HG03460 (cell line): ENCODE measurements around the gene RREB1.
"Not testable (repeated sequence)": the region's sequence is repeated elsewhere in the genome, so short reads cannot be mapped to it uniquely, and the experiment has no call there.

Experiments
- ATAC-seq: cut with Tn5 transposase; IDR thresholded peaks from one replicate; pipeline ENCODE4 v1.9.1; 2021; ENCODE audit not compliant: unreplicated experiment

The RREB1 gene

DNA sequence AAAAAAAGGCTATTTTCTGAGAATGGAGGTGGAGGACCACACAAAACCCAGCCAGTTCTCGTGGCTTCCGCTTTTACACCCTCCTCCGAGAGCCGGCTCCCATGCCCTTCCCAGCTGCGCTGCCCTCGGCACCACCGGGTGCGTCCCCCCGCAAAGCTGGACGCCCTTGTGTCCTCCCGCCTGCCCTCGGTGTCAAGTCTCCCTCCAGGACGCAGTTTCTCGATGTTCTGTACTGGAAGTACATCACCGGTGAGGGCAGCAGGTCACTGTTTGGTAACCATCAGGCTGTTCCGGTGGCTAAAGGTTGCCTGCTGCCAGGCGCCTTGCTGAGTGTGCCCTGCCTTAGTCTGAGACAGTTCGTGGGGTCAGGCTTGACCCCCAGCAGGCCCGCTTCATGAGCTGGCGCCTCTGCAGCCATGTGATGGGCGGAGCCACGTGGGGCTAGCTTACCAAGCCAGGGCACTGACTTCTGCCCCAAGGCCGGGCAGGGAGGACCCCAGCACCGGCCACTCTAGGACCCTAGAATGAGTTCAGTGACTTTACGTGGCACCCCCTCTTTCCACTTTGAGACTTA lies 34.6 kb downstream of the RREB1 start:
- no peak for ATAC-seq

DNA sequence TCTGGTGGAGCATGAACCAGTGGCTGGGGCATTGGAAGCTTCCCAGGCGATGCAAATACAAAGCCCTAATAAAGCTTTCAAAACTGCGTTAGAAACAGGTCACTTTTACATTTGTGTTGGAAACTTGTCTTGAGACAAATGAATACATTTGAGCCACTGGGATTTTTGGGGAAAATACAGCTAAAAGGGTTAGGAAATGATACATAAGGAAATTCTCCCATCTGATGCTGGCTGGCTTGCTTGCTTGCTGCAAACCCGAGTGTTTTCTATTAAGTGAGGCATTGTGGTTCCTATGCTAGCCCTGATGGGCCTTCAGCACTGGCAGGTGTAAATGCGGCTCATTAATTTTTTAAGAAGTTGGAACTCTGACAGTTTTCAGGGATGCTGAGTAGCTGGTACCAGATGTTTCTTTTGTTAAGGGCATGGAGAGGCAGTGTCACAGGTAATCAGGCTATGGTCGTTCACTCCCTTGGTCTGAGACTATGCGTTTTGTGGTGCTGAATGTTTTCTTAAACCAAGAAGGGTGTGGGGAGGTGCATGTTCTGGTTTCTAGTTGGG lies 35.2 kb downstream of the RREB1 start:
- no peak for ATAC-seq

GRCh38 chr6:7143476-7143974 lies 35.8 kb downstream of the RREB1 start:
- ATAC-seq: no peak

DNA sequence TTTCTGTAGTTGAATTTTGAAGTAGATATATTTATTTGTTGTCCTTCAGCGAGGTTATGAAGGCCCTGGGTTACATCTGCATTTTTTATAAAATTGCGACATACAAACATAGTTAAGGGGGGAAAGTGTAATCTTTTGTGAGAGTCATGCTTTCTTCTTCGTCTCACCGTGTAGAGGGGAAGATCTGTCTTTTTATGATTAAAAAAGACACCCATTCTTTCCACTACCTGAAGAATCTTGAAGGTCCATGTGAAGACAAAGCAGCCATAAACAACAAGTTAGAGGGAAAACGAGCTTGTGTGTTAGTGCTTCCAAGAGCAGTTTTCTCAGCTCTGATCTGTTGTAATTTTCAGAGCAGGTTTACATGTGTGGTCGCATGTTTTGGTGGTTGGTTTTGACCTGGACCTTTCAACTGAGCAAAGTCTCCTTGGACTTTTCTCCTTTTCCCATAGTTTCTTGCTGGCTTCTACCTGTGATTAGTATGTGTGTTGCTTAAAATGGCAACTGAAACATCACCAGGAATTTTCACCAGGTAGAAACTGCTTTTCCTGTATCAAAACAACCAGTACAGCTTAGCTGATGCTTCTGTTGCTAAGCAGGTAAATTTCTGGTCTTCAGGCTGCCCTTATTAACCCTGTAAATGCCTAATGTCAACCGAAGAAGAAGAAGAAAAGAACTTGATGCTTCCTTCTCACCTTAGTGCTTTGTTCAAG lies 37.3 kb downstream of the RREB1 start:
- no peak for ATAC-seq

DNA sequence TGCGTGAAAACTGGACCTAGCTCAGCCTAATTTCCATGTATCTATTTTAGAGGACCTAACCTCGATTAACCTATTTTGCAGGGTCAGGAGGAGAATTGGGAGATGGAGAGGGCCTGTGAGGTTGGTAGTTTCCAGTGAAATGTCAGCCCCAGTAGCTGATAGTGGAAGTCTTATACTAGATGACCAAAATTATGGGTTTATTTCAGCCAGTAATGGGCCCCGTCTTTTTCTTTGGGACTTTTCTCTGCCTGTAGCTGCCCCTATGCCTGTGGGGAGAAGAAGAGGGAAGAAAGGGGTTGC lies 37.8 kb downstream of the RREB1 start:
- no peak for ATAC-seq

- peak; percentile 53 for ATAC-seq
These were observed 38.4 kb downstream of the RREB1 start for GRCh38 chr6:7145885-7146828.

DNA sequence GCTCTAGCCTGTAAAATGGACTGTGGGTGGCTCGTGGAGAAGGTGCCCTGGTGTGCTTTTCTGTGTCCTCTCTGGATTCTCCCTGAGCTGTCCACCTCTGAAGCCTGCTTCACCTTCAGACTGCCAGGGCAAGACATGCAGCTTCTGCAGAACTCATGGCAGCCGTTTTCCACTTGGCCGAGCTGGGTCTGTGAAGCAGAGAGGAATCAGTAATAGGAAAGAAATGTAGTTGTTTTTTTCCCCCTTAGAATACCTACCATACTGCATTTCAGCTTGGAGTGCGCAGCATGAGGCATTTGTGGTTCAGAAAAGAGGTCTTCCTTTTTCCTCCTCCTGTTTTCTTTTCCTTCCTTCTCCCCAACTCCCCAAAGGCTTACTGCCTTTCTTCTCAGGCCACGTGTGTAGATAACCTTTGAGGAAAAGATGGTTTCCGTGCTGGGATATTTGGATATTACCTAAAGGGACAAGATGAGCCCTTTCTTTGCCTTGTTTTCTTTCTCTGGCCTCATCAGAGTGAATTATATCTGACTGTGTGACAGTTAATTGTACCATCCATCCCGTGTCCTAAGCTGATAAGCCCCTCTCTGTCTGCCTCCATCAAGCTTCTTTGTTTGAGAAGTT lies 39.4 kb downstream of the RREB1 start:
- peak; percentile 5 for ATAC-seq

- ATAC-seq: no peak
These were observed 40.5 kb downstream of the RREB1 start for GRCh38 chr6:7148100-7148822.

DNA sequence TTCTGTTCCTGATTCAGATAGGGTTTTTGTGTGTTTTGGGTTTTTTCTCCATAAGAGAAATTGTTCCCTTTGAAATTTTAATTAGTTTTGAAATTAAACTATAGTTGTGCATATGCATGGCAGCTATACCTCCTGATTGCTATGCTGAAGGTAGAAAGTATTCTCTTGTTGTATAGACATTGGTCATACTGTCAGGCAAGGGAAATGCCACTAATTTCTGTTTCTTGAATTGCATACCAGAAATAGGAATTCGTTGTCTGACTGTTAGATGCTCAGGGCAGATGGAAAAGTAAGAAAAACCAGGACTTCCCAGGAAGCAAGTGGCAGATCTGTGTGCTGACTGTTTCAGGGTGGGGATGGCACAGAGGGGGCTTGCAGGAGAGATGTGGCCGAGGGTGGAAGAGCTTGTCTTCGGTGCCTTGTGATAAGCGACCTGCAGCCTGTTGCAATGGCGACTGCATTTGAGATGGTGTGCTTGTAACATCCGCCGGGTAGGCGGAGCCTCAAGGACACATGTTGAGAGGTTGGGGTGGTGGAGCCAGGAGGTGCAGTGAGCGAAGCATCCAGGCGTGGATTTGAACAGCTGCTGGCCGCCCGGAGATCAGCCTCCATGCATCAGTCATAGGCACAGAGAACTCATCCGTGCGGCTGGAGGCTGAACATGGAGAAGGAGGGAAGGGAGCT lies 42.8 kb downstream of the RREB1 start:
- ATAC-seq: no peak

- no peak for ATAC-seq
These were observed 43.6 kb downstream of the RREB1 start for GRCh38 chr6:7151381-7151780.

- ATAC-seq: no peak
These were observed 44.7 kb downstream of the RREB1 start for GRCh38 chr6:7152462-7152861.

DNA sequence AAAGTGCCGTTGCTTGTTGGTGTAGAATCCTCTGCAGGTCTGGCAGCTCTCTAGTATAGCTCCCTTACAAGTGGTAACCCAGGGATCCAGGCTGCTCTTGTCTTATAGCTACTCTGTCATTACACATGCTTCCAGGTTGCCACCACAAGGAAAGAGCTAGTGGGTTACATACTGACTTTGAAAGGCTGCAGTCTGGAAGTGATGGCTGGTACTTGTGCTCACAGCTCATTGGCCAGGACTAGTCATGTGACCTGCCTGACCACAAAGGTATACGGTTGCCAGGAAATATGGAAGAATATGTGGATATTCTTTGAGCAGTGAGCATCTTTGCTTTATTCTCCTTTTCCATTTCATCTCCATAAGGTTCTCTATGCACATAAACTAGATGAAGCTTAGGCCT lies 46.0 kb downstream of the RREB1 start:
- ATAC-seq: no peak

DNA sequence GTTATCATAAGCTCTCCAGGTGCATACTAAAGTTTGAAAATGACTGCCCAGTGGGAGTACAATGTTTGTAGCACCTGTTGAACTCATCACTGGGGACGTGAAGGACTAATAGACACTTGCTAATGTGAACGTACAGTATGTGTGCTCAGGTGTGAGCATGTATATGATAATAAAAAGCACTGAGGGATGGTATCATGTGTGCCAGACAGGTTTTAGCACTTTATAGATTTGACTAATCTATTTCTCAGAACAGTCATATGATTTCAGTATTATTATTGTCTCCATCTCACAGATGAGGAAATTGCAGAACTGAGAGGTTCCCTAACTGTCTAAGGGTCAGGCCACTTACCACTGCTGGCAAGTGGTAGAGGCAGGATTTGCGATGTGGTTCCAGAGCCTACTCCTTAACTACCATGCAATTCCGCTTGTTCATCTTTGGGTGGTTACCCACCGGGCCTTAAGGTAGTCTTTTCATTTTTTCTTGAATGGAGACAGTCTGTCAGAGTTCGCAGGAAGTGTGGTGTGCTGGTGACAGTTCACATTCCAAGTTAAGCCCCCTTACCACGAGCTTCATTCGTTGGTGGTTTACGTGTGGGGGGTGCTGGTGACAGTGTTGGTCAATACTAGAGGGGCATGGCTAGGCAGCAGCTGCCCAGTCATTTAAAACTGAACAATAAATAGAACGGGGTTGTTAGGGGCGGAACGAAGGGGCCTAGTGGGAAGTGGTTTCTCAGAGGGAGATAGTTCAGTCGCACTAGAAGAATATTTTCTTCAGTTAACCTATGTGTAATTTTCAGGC lies 46.8 kb downstream of the RREB1 start:
- ATAC-seq: peak; percentile 63

DNA sequence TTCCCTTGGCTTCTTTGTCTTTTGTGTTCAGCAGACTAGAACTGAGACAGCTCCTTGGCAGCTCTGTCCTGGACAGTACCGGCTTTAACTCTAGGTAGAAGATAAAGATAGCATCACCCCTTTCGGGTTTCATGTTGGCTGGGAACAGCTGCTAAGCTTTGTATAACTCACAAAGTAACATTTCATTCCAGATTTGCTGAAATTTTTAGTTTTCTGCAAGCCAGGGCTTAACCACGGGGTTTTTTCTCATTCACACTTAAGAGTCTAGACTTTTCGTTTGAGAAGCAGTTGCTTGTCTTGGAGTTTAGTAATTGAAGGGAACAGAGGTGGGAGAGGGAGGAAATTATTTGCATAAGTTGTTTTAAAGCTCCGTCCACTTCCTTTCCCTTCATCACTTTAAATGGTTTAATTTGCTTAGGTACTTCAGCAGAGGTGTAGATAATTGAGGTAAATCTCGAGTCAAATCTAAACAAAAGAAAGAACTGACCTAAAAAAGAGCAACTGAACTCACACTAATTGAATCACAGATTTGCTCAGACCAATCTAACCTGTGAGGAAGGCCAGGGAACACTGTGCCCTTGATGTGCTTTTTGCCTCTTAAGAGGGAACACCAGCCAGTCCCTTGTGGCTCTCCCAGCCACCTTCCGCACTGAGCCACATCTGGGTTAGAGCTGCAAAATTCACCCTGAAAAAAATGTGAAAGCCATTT lies 48.3 kb downstream of the RREB1 start:
- peak; percentile 44 for ATAC-seq

- ATAC-seq: no peak
These were observed 49.0 kb downstream of the RREB1 start for GRCh38 chr6:7156643-7157278.

DNA sequence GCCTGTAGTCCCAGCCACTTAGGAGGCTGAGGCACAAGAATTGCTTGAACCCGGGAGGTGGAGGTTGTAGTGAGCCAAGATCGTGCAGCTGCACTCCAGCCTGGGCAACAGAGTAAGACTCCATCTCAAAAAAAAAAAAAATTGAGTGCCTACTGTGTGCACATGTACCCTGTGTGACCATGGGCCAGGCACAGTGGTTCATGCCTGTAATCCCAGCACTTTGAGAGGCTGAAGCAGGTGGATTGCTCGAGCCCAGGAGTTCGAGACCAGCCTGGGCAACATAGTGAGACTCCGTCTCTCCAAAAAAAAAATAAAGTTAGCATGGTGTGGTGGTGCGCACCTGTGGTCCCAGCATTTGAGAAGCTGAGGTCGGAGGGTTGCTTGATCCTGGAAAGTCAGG lies 49.5 kb downstream of the RREB1 start:
- not testable (repeated sequence) for ATAC-seq

GRCh38 chr6:7157752-7158616 lies 50.2 kb downstream of the RREB1 start:
- ATAC-seq: no peak
